Fibroblast of the aortic adventitia (primary cell): ENCODE results near the gene SCP2. TPM values are rescaled to one million over a fixed set of nuclear protein-coding genes. Genes with fewer than 3 reads are reported as not detected.

ENCODE experiments used
- DNase-seq: peaks from one replicate; pipeline ENCODE4 v3.0.0-alpha.2; 2010; ENCODE audit warnings: low read depth
- H3K4me3 ChIP-seq: 2 replicates; pipeline ENCODE4 v1.5.1; 2011; ENCODE audit warnings: low read depth, mild to moderate bottlenecking, control low read depth, low read length, moderate library complexity
- CTCF ChIP-seq: IDR thresholded peaks from 2 replicates; pipeline ENCODE4 v1.5.1; 2011; ENCODE audit warnings: mild to moderate bottlenecking, low read length, control low read depth, inconsistent platforms; ENCODE audit not compliant: insufficient read depth
- total RNA-seq: library from RNA; depleted of rRNA; stranded (reverse); fragments of >200 nt; gene quantifications from 2 replicates; pipeline ENCODE4 v1.2.3, GENCODE V29; 2012; ENCODE audit warnings: low replicate concordance

The SCP2 gene
- total RNA-seq, 1 donor, result 188 TPM

GRCh38 chr1:53031732-53032131 lies 104.7 kb downstream of the SCP2 start:
- DNase-seq, result no peak
- TF ChIP-seq CTCF, result no peak
- no peak overlapping the region for H3K4me3 ChIP-seq

- TF ChIP-seq CTCF, result no peak
- no peak for DNase-seq
- H3K4me3 ChIP-seq, result no peak overlapping the region
Measured at GRCh38 chr1:53037159-53037558, 110.1 kb downstream of the SCP2 start.

GRCh38 chr1:53038566-53038965 lies 111.5 kb downstream of the SCP2 start:
- no peak overlapping the region for H3K4me3 ChIP-seq
- no peak for TF ChIP-seq CTCF
- DNase-seq, result no peak

GRCh38 chr1:53043271-53043670 lies 116.2 kb downstream of the SCP2 start:
- no peak for TF ChIP-seq CTCF

GRCh38 chr1:53044926-53045325 lies 117.8 kb downstream of the SCP2 start:
- no peak for DNase-seq
- H3K4me3 ChIP-seq, result no peak overlapping the region
- TF ChIP-seq CTCF, result no peak

More at GRCh38 chr1:53043271-53043670, 116.2 kb downstream of the SCP2 start:
- H3K4me3 ChIP-seq, result no peak overlapping the region
- DNase-seq, result peak; percentile 95

- H3K4me3 ChIP-seq, result no peak overlapping the region
- no peak for TF ChIP-seq CTCF
- DNase-seq, result peak; percentile 86
Measured at GRCh38 chr1:53046930-53047329, 119.9 kb downstream of the SCP2 start.
